ENCODE data around the gene SLC25A39. TPM values are rescaled to one million over a fixed set of nuclear protein-coding genes. Genes with fewer than 3 reads are reported as not detected.

SLC25A39 gene
- total and polyA plus RNA-seq, 2 donors (not counting 3 experiments of a cell fraction or from before 2014, with no cell fraction given), result 88.5 to 151 TPM

DNA sequence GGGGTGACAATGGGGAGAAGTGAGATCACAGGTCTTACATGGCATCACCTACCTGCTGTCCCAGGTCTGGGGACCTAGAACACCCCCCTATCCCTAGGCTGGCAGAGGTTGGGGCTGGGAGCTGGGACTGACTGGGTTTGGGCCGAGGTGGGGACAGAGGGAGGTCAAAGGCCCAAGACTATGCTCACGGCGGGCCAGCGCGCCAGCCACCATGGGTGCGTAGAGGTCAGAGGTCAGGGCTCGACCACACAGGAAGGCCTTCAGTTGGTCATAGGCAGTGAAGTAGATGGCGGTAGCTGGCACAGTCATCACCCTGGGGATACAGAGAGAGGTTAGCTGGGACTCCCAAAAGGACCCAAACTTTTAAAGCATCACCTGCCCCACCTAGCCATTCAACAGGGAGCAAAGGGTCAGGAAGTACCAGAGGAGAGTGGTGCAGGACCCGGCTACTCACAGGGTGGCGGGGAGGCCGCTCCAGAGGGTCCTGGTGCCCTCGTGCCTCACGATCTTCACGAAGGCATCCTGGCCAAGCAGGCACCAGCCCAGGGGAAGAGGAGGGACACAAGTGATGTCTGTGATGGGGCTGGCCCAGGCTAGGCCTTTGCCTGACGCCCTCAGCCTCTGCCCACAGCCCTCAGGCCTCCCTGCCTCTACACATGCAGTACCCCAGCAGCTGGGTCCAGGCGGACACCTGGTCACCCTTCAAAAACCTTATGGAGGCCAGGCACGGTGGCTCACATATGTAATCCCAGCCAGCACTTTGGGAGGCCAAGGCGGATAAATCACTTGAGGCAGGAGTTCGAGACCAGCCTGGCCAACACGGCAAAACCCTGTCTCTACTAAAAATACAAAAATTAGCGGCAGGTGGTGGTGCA lies 3.1 kb downstream of the SLC25A39 start:
- H3K27ac ChIP-seq (ENCODE audit: insufficient read depth, low read depth, low read length), result no peak overlapping the region
- no peaks in the 10 kb centered on the region for H4K20me1 ChIP-seq (replicated peaks; ENCODE audit: control insufficient read depth, extremely low read depth, insufficient read depth, low read length)
- no peaks in the 10 kb centered on the region for H3K9me3 ChIP-seq (replicated peaks; ENCODE audit: control insufficient read depth, insufficient read depth, low read length)
- no peak for TF ChIP-seq POLR2AphosphoS5 (IDR thresholded peaks at IDR 0.05; ENCODE audit: insufficient read depth, low read depth, low read length)
- TF ChIP-seq MYC (IDR thresholded peaks at IDR 0.05; ENCODE audit: low read depth, low read length), result no peak
- TF ChIP-seq, protein P1, sequence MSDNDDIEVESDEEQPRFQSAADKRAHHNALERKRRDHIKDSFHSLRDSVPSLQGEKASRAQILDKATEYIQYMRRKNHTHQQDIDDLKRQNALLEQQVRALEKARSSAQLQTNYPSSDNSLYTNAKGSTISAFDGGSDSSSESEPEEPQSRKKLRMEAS (IDR thresholded peaks at IDR 0.05; ENCODE audit: insufficient read depth, insufficient read length), result no peak
- CTCF ChIA-PET, result interaction anchor here (1.0 to 6.3 kb wide), 7 partner anchors 10 to 118 kb away, joined by 3 to 27 read pairs (median 3); no protein-coding TSS in a partner anchor
- H3K79me2 ChIP-seq (ENCODE audit: control insufficient read depth, insufficient read depth, low read length), result peaks cover 7% of the 10 kb centered on the region
- no peak for FAIRE-seq
- POLR2A ChIA-PET, result interaction anchor here (0.6 kb wide), 1 partner anchor 321 kb away, joined by 4 read pairs; no protein-coding TSS in a partner anchor
- H3K4me3 ChIP-seq (replicated peaks in 1 of 3; ENCODE audit: insufficient read depth in 1 of 3, low read depth in 1 of 3, low read length in 3 of 3), result no peak overlapping the region
- H3K9ac ChIP-seq (replicated peaks; ENCODE audit: extremely low read depth, insufficient read depth, low read length), result no peak overlapping the region
- H3K36me3 ChIP-seq (ENCODE audit: control insufficient read depth in 2 of 2, extremely low read depth in 1 of 2, insufficient read depth in 2 of 2, low read length in 2 of 2), result peaks cover 3 to 26% of the 10 kb centered on the region in 2 experiments
- no TSS peak for BruUV-seq (replicated peaks)
- H3K9me1 ChIP-seq (replicated peaks; ENCODE audit: control insufficient read depth, extremely low read depth, insufficient read depth, low read length), result no peaks in the 10 kb centered on the region
- dilution Hi-C loops (cut with MboI; ENCODE audit: extremely low pct_ligation_motif_present, low sequenced_read_pairs), result no loop called here
- H3K4me2 ChIP-seq (ENCODE audit: insufficient read depth, low read length), result no peak overlapping the region
- H2AFZ ChIP-seq (ENCODE audit: low read depth, low read length), result no peak overlapping the region
- intact Hi-C loops (cut with micrococcal nuclease), result no loop called here
- DNase-seq (ENCODE audit: low read depth, low spot score), result no peak
- peaks cover 1 to 7% of the 10 kb centered on the region in 2 experiments for H3K27me3 ChIP-seq (ENCODE audit: control insufficient read depth in 2 of 2, insufficient read depth in 2 of 2, low read length in 2 of 2)
- peaks cover 9% of the 10 kb centered on the region for H3K4me1 ChIP-seq (ENCODE audit: control insufficient read depth, extremely low read depth, insufficient read depth, low read length)

GRCh38 chr17:44320066-44320465 lies 4.6 kb downstream of the SLC25A39 start:
- peaks cover 11 to 17% of the 10 kb centered on the region in 2 experiments for H3K27me3 ChIP-seq (ENCODE audit: control insufficient read depth in 2 of 2, insufficient read depth in 2 of 2, low read length in 2 of 2)
- dilution Hi-C loops (cut with MboI; ENCODE audit: extremely low pct_ligation_motif_present, low sequenced_read_pairs), result no loop called here
- H3K4me1 ChIP-seq (ENCODE audit: control insufficient read depth, extremely low read depth, insufficient read depth, low read length), result peaks cover 5% of the 10 kb centered on the region
- DNase-seq (ENCODE audit: low read depth, low spot score) (no peak), FAIRE-seq (no peak)
- ChIA-PET POLR2A (interaction anchor here (0.7 kb wide), 1 partner anchor 11 kb away, joined by 3 read pairs; no protein-coding TSS in a partner anchor), CTCF (interaction anchor here (1.0 to 6.3 kb wide), 6 partner anchors 9 to 110 kb away, joined by 3 to 27 read pairs (median 4); partner anchors contain the start of gene RUNDC3A)
- no peak for TF ChIP-seq POLR2AphosphoS5 (IDR thresholded peaks at IDR 0.05; ENCODE audit: insufficient read depth, low read depth, low read length)
- no peak for TF ChIP-seq CTCF (IDR thresholded peaks at IDR 0.05; ENCODE audit: extremely low read depth in 1 of 2, insufficient read depth in 1 of 2, low read depth in 1 of 2, low read length in 2 of 2)
- no peak for TF ChIP-seq FOS (IDR thresholded peaks at IDR 0.05; ENCODE audit: borderline replicate concordance, insufficient read depth, low read length)
- no peak for TF ChIP-seq JUN (IDR thresholded peaks at IDR 0.05; ENCODE audit: borderline replicate concordance, insufficient read depth, insufficient read length, low read depth)
- no peak for TF ChIP-seq EZH2 (IDR thresholded peaks at IDR 0.05; ENCODE audit: borderline replicate concordance, low read depth, low read length, severe bottlenecking)
- no peak for TF ChIP-seq GATA2 (IDR thresholded peaks at IDR 0.05; ENCODE audit: insufficient read depth, insufficient read length, low read depth, low read length)
- no peak for TF ChIP-seq POLR2A (IDR thresholded peaks at IDR 0.05; ENCODE audit: low read depth, low read length)
- TF ChIP-seq, protein P1 (IDR thresholded peaks at IDR 0.05; ENCODE audit: insufficient read depth, insufficient read length), result no peak
- no peak for TF ChIP-seq MYC (IDR thresholded peaks at IDR 0.05; ENCODE audit: low read depth, low read length)
- H4K20me1 ChIP-seq (replicated peaks; ENCODE audit: control insufficient read depth, extremely low read depth, insufficient read depth, low read length), result no peaks in the 10 kb centered on the region
- H3K4me2 ChIP-seq (ENCODE audit: insufficient read depth, low read length), result no peak overlapping the region
- H3K4me3 ChIP-seq (replicated peaks in 1 of 3; ENCODE audit: insufficient read depth in 1 of 3, low read depth in 1 of 3, low read length in 3 of 3), result no peak overlapping the region
- H3K27ac ChIP-seq (ENCODE audit: insufficient read depth, low read depth, low read length), result no peak overlapping the region
- no peaks in the 10 kb centered on the region for H3K9me1 ChIP-seq (replicated peaks; ENCODE audit: control insufficient read depth, extremely low read depth, insufficient read depth, low read length)
- H2AFZ ChIP-seq (ENCODE audit: low read depth, low read length), result no peak overlapping the region
- H3K79me2 ChIP-seq (ENCODE audit: control insufficient read depth, insufficient read depth, low read length), result peaks cover 7% of the 10 kb centered on the region
- H3K36me3 ChIP-seq (ENCODE audit: control insufficient read depth in 2 of 2, extremely low read depth in 1 of 2, insufficient read depth in 2 of 2, low read length in 2 of 2), result peaks cover 3 to 26% of the 10 kb centered on the region in 2 experiments
- BruUV-seq (replicated peaks), result no TSS peak
- no peaks in the 10 kb centered on the region for H3K9me3 ChIP-seq (replicated peaks; ENCODE audit: control insufficient read depth, insufficient read depth, low read length)
- H3K9ac ChIP-seq (replicated peaks; ENCODE audit: extremely low read depth, insufficient read depth, low read length), result no peak overlapping the region
- intact Hi-C loops (cut with micrococcal nuclease), result no loop called here
